ENCODE data around the gene RNF31. TPM values are rescaled to one million over a fixed set of nuclear protein-coding genes. Genes with fewer than 3 reads are reported as not detected.

The RNF31 gene
- total and polyA plus RNA-seq, 2 of the 13 experiments (the other 11 are each of a cell fraction or from before 2014, with no cell fraction given), result 48.2 to 86.8 TPM

DNA sequence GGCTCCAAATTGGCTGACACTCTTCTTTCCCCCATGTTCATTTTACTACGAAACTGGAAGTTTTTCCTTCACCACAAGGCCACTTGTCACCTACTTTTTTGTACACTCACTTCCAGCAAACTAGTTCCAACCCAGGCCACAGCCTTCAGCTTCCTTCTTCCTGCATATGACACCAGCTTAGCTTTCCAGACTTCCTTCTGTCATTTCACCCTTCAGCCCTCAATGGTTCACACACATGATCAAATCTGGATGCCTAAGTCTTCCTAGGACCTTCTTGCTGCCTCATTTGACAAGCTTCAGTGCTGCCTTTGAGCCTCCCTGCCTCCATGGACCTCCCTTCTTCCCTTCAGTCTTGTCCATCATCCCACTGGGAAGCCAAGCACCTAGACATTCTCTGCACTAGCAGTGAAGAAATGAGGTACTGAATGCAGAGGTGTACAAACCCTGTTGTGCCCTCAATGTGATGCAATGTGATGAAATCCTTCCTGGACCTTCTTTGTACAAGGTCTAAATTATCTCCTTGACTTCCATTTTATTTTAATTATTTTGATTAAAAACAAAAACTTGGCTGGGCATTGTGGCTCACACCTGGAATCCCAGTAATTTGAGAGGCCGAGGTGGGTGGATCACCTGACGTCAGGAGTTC, 20.3 kb downstream of the RNF31 start (continued):
- TF ChIP-seq, protein P1, sequence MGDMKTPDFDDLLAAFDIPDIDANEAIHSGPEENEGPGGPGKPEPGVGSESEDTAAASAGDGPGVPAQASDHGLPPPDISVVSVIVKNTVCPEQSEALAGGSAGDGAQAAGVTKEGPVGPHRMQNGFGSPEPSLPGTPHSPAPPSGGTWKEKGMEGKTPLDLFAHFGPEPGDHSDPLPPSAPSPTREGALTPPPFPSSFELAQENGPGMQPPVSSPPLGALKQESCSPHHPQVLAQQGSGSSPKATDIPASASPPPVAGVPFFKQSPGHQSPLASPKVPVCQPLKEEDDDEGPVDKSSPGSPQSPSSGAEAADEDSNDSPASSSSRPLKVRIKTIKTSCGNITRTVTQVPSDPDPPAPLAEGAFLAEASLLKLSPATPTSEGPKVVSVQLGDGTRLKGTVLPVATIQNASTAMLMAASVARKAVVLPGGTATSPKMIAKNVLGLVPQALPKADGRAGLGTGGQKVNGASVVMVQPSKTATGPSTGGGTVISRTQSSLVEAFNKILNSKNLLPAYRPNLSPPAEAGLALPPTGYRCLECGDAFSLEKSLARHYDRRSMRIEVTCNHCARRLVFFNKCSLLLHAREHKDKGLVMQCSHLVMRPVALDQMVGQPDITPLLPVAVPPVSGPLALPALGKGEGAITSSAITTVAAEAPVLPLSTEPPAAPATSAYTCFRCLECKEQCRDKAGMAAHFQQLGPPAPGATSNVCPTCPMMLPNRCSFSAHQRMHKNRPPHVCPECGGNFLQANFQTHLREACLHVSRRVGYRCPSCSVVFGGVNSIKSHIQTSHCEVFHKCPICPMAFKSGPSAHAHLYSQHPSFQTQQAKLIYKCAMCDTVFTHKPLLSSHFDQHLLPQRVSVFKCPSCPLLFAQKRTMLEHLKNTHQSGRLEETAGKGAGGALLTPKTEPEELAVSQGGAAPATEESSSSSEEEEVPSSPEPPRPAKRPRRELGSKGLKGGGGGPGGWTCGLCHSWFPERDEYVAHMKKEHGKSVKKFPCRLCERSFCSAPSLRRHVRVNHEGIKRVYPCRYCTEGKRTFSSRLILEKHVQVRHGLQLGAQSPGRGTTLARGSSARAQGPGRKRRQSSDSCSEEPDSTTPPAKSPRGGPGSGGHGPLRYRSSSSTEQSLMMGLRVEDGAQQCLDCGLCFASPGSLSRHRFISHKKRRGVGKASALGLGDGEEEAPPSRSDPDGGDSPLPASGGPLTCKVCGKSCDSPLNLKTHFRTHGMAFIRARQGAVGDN (CRISPR knock-in tag; IDR thresholded peaks at IDR 0.05), result no peak
- TF ChIP-seq RBM22 (optimal IDR thresholded peaks at IDR 0.05; ENCODE audit: low read length), result peak; percentile 35
- no peak for TF ChIP-seq SRY (CRISPR knock-in tag; IDR thresholded peaks at IDR 0.05)
- no peak for TF ChIP-seq HNRNPUL1 (IDR thresholded peaks at IDR 0.05; ENCODE audit: low read depth, low read length)
- TF ChIP-seq, protein P2, sequence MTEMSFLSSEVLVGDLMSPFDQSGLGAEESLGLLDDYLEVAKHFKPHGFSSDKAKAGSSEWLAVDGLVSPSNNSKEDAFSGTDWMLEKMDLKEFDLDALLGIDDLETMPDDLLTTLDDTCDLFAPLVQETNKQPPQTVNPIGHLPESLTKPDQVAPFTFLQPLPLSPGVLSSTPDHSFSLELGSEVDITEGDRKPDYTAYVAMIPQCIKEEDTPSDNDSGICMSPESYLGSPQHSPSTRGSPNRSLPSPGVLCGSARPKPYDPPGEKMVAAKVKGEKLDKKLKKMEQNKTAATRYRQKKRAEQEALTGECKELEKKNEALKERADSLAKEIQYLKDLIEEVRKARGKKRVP (CRISPR knock-in tag; IDR thresholded peaks at IDR 0.05), result peak in 1 of 2 experiments; percentile 94; a peak in 2 of 4 replicates
- no peak for TF ChIP-seq BRCA1 (CRISPR knock-in tag; IDR thresholded peaks at IDR 0.05)
- no peak for TF ChIP-seq ZNF556 (CRISPR knock-in tag; IDR thresholded peaks at IDR 0.05; ENCODE audit: borderline replicate concordance)
- TF ChIP-seq GPN1 (CRISPR knock-in tag; IDR thresholded peaks at IDR 0.05; ENCODE audit: borderline replicate concordance), result no peak
- no peak for TF ChIP-seq YY1 (IDR thresholded peaks at IDR 0.05; ENCODE audit: insufficient read depth, insufficient replicate concordance, low read depth, low read length)
- TF ChIP-seq, protein P3, sequence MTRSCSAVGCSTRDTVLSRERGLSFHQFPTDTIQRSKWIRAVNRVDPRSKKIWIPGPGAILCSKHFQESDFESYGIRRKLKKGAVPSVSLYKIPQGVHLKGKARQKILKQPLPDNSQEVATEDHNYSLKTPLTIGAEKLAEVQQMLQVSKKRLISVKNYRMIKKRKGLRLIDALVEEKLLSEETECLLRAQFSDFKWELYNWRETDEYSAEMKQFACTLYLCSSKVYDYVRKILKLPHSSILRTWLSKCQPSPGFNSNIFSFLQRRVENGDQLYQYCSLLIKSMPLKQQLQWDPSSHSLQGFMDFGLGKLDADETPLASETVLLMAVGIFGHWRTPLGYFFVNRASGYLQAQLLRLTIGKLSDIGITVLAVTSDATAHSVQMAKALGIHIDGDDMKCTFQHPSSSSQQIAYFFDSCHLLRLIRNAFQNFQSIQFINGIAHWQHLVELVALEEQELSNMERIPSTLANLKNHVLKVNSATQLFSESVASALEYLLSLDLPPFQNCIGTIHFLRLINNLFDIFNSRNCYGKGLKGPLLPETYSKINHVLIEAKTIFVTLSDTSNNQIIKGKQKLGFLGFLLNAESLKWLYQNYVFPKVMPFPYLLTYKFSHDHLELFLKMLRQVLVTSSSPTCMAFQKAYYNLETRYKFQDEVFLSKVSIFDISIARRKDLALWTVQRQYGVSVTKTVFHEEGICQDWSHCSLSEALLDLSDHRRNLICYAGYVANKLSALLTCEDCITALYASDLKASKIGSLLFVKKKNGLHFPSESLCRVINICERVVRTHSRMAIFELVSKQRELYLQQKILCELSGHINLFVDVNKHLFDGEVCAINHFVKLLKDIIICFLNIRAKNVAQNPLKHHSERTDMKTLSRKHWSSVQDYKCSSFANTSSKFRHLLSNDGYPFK (CRISPR knock-in tag; IDR thresholded peaks at IDR 0.05; ENCODE audit: borderline replicate concordance), result no peak
- no peak for TF ChIP-seq FIP1L1 (IDR thresholded peaks at IDR 0.05; ENCODE audit: borderline replicate concordance, insufficient read depth, low read depth, low read length)
- TF ChIP-seq CEBPB (IDR thresholded peaks at IDR 0.05; ENCODE audit: borderline replicate concordance, low read depth, low read length), result peak; percentile 88
- no peak for TF ChIP-seq NFKB2 (CRISPR knock-in tag; IDR thresholded peaks at IDR 0.05; ENCODE audit: borderline replicate concordance)
- TF ChIP-seq ISX (CRISPR knock-in tag; conservative IDR thresholded peaks at IDR 0.05), result no peak
- peak; percentile 69 for TF ChIP-seq CEBPG (CRISPR knock-in tag; IDR thresholded peaks at IDR 0.05)

Measured in HepG2 (cell line).